K562 (cell line): ENCODE measurements around the gene DAZAP1. TPM values are rescaled to one million over a fixed set of nuclear protein-coding genes. Genes with fewer than 3 reads are reported as not detected.

ENCODE experiments used
- ATAC-seq: fragments of 200-7000 bp; cut with Tn5 transposase; 3 replicates; pipeline ENCODE4 v1.9.1; 2020; ENCODE audit warnings: moderate library complexity
- BruUV-seq: library from RNA; stranded (reverse); fragments of 400-500 nt; replicated peaks from 2 replicates; lab custom pipeline; 2021; lab: Mats Ljungman, UMichigan
- CTCF ChIA-PET: fragments of 300-600 bp; formaldehyde crosslinking; extraction: SDS; loops from one replicate; lab custom pipeline; 2021; ENCODE audit warnings: low intra/inter-chr PET ratio; lab: Yijun Ruan, JAX
- POLR2A ChIA-PET: fragments of 300-600, 350-650 bp; sonication (Branson Sonifier 250); formaldehyde crosslinking; extraction: SDS; loops from one replicate; lab custom pipeline; 2021; ENCODE audit warnings: antibody characterized with exemption, inconsistent platforms; lab: Yijun Ruan, JAX
- DNase-seq, 4 experiments: peaks; one replicate each; pipeline versions ENCODE4 v3.0.0 to v3.0.0-alpha.2; 2011 to 2018; ENCODE audit warnings: low spot score in 3 of 4, mixed read lengths in 3 of 4; ENCODE audit errors: extremely low read depth in 1 of 4
- FAIRE-seq: peaks from 2 replicates; lab custom pipeline; 2011; peaks lifted over from hg19 to GRCh38; lab: Jason Lieb, UNC
- H2AFZ ChIP-seq: 2 replicates; pipeline ENCODE4 v1.6.0; 2011; ENCODE audit warnings: low read depth, low read length, control low read depth, inconsistent platforms
- H3K27ac ChIP-seq: fragments of 200-600 bp; 3 replicates; pipeline ENCODE4 v1.8.0; 2011; ENCODE audit warnings: low read depth, mild to moderate bottlenecking, control low read depth, inconsistent platforms, low read length, moderate library complexity, mixed read lengths; ENCODE audit errors: extremely low read depth
- H3K27me3 ChIP-seq, 2 experiments: fragments of 300-600 bp in 1 of 2; 2 replicates in 1 of 2; 3 replicates in 1 of 2; pipeline versions ENCODE4 v1.6.0 to v1.8.0; 2011; ENCODE audit warnings: inconsistent platforms in 2 of 2, low read length in 2 of 2, mild to moderate bottlenecking in 1 of 2, mixed read lengths in 1 of 2, moderate library complexity in 1 of 2; ENCODE audit not compliant: control insufficient read depth in 2 of 2, insufficient read depth in 2 of 2
- H3K36me3 ChIP-seq: fragments of 300-600 bp; 3 replicates; pipeline ENCODE4 v1.8.0; 2011; ENCODE audit warnings: mild to moderate bottlenecking, low read length, inconsistent platforms; ENCODE audit not compliant: control insufficient read depth, insufficient read depth
- H3K4me1 ChIP-seq, 2 experiments: fragments of 200-600 bp in 1 of 2; replicated peaks in 1 of 2; 2 replicates in 1 of 2; 3 replicates in 1 of 2; pipeline versions ENCODE4 v1.5.1 to v1.8.0; 2011; ENCODE audit warnings: inconsistent platforms in 2 of 2, low read length in 2 of 2, mild to moderate bottlenecking in 1 of 2, mixed read lengths in 1 of 2, moderate library complexity in 1 of 2; ENCODE audit not compliant: control insufficient read depth in 2 of 2, insufficient read depth in 2 of 2
- H3K4me2 ChIP-seq: 2 replicates; pipeline ENCODE4 v1.6.1; 2011; ENCODE audit warnings: low read length, control low read depth, inconsistent platforms, mixed read lengths; ENCODE audit not compliant: insufficient read depth
- H3K4me3 ChIP-seq: fragments of 200-600 bp; sonication (generic), shearing (Covaris generic); 2 replicates; pipeline ENCODE4 v1.5.1; 2016; ENCODE audit warnings: control low read depth, inconsistent platforms
- H3K79me2 ChIP-seq: fragments of 200-600 bp; 3 replicates; pipeline ENCODE4 v1.8.0; 2011; ENCODE audit warnings: low read length, inconsistent platforms; ENCODE audit not compliant: control insufficient read depth, insufficient read depth
- H3K9ac ChIP-seq, 2 experiments: 2 replicates each; pipeline versions ENCODE4 v1.6.0 to v1.6.1; 2011; ENCODE audit warnings: low read depth in 2 of 2, low read length in 2 of 2, control low read depth in 1 of 2, inconsistent platforms in 1 of 2, mild to moderate bottlenecking in 1 of 2, mixed read lengths in 1 of 2; ENCODE audit not compliant: insufficient read depth in 1 of 2
- H3K9me1 ChIP-seq: one replicate; pipeline ENCODE4 v1.6.0; 2011; ENCODE audit warnings: inconsistent platforms, mild to moderate bottlenecking, low read length, moderate library complexity; ENCODE audit not compliant: control insufficient read depth, insufficient read depth
- H3K9me3 ChIP-seq: replicated peaks from 2 replicates; pipeline ENCODE4 v1.5.1; 2011; ENCODE audit warnings: low read depth, low read length, inconsistent platforms; ENCODE audit not compliant: control insufficient read depth, insufficient read depth
- H4K20me1 ChIP-seq: replicated peaks from 2 replicates; pipeline ENCODE4 v1.6.1; 2011; ENCODE audit warnings: low read length, inconsistent platforms, mixed read lengths; ENCODE audit not compliant: control insufficient read depth, insufficient read depth
- ARID3B ChIP-seq: fragments of 250-450 bp; sonication (Bioruptor Pico); IDR thresholded peaks from 2 replicates; pipeline ENCODE4 v1.4.0; 2020; ENCODE audit warnings: borderline replicate concordance
- CREB5 ChIP-seq: fragments of 250-450 bp; sonication (Bioruptor Pico); IDR thresholded peaks from 2 replicates; pipeline ENCODE4 v1.5.0; 2020; ENCODE audit warnings: mild to moderate bottlenecking
- CTCF ChIP-seq, 3 experiments: IDR thresholded peaks in 2 of 3; conservative IDR thresholded peaks in 1 of 3; 2 replicates each; pipeline ENCODE4 v1.5.1; 2011 to 2012; ENCODE audit warnings: low read length in 3 of 3, mild to moderate bottlenecking in 3 of 3, control low read depth in 2 of 3, improper control_type of control experiment in 1 of 3, inconsistent platforms in 1 of 3, low read depth in 1 of 3, mixed read lengths in 1 of 3, moderate library complexity in 1 of 3; ENCODE audit not compliant: insufficient read depth in 2 of 3
- HSF4 ChIP-seq: fragments of 250-450 bp; sonication (Bioruptor Pico); IDR thresholded peaks from 2 replicates; pipeline ENCODE4 v2.1.2; 2022; ENCODE audit warnings: mild to moderate bottlenecking, moderate library complexity, borderline replicate concordance
- KAT8 ChIP-seq: fragments of 450-650 bp; IDR thresholded peaks from 2 replicates; pipeline ENCODE4 v1.6.1; 2016; ENCODE audit warnings: low read depth, mild to moderate bottlenecking
- MEF2D ChIP-seq: conservative IDR thresholded peaks from 2 replicates; pipeline ENCODE4 v1.6.1; 2016; ENCODE audit warnings: low read depth, missing genetic modification characterization, missing compliant biosample characterization
- POLR2A ChIP-seq: fragments of 450-650 bp; conservative IDR thresholded peaks from 2 replicates; pipeline ENCODE4 v1.6.1; 2016
- POLR2G ChIP-seq: fragments of 200-400 bp; formaldehyde crosslinking; IDR thresholded peaks from 2 replicates; pipeline ENCODE4 v1.6.1; 2017; ENCODE audit warnings: low read depth, mild to moderate bottlenecking, antibody characterized with exemption, low read length, moderate library complexity
- RBBP5 ChIP-seq: fragments of 200-600 bp; sonication (generic); IDR thresholded peaks from 2 replicates; pipeline ENCODE4 v1.6.1; 2012; ENCODE audit warnings: borderline replicate concordance, mild to moderate bottlenecking, low read length, control low read depth, inconsistent platforms; ENCODE audit not compliant: insufficient read depth, poor library complexity, severe bottlenecking
- RBM22 ChIP-seq: fragments of 200-400 bp; formaldehyde crosslinking; IDR thresholded peaks from 2 replicates; pipeline ENCODE4 v1.6.1; 2018; ENCODE audit warnings: low read length, low read depth; ENCODE audit not compliant: poor library complexity, severe bottlenecking
- TEAD4 ChIP-seq, 2 experiments: sonication (generic) in 1 of 2; formaldehyde crosslinking in 1 of 2; IDR thresholded peaks; 2 replicates each; pipeline versions ENCODE4 v1.6.1 to v1.8.0; 2012 to 2022; ENCODE audit warnings: borderline replicate concordance in 1 of 2, inconsistent platforms in 1 of 2, low read length in 1 of 2, mild to moderate bottlenecking in 1 of 2, missing genetic modification reagents in 1 of 2
- ZNF165 ChIP-seq: fragments of 250-450 bp; sonication (Bioruptor Pico); IDR thresholded peaks from 2 replicates; pipeline ENCODE4 v1.4.0; 2020; ENCODE audit warnings: borderline replicate concordance
- ZNF274 ChIP-seq: IDR thresholded peaks from 2 replicates; pipeline ENCODE4 v1.6.1; 2011; ENCODE audit warnings: low read depth, mild to moderate bottlenecking, low read length, moderate library complexity, borderline replicate concordance
- WGBS: fragments of 100-300 bp; shearing (Covaris generic); methylation state at CpG from one replicate; pipeline ENCODE4 v1.1.6; 2016; ENCODE audit warnings: low coverage, mixed read lengths; ENCODE audit not compliant: insufficient coverage; ENCODE audit errors: missing lambda C conversion rate; 5-methylcytosine and 5-hydroxymethylcytosine counted together
- in situ Hi-C: fragments of 300-500 bp; cut with MboI; formaldehyde crosslinking; loops from 4 replicates; pipeline ENCODE4 v1.15.0; 2018; ENCODE audit warnings: inconsistent platforms, mixed read lengths
- intact Hi-C: fragments of 100-400 bp; cut with micrococcal nuclease; formaldehyde crosslinking; loops from 2 replicates; pipeline ENCODE4 v1.14.2; 2022
- polyA plus RNA-seq, 8 experiments: library from polyadenylated mRNA; depleted of rRNA in 4 of 8; stranded (reverse) in 5 of 8; unstranded in 3 of 8; fragments of >200 nt; fragmentation: Nextera tagmentation in 2 of 8; fragmentation: Illumina TruSeq in 1 of 8; extraction: Ambion mirVana in 2 of 8; extraction: Trizol in 1 of 8; gene quantifications; 2 replicates each; pipeline versions ENCODE4 v1.2.1 to v1.2.3, GENCODE V29; 2011 to 2014; ENCODE audit warnings: inconsistent platforms in 1 of 8, missing spikeins in 1 of 8
- total RNA-seq, 7 experiments: library from RNA; depleted of rRNA in 6 of 7; stranded (reverse); fragments of >200 nt in 6 of 7; fragmentation: Illumina TruSeq in 2 of 7; extraction: Trizol in 2 of 7; gene quantifications; 2 replicates each; pipeline versions ENCODE4 v1.2.1 to v1.2.3, GENCODE V29; 2011 to 2021; ENCODE audit warnings: low replicate concordance in 1 of 7
- TF ChIP-seq, protein P1 (sequence below): sonication (generic); formaldehyde crosslinking; IDR thresholded peaks from 2 replicates; pipeline ENCODE4 v1.8.0; 2022; ENCODE audit warnings: mild to moderate bottlenecking, missing genetic modification reagents

Gene DAZAP1
- total and polyA plus RNA-seq, 9 of the 15 experiments (the other 6 are each of a cell fraction or from before 2014, with no cell fraction given), result 10.8 to 289 (median 142) TPM

DNA sequence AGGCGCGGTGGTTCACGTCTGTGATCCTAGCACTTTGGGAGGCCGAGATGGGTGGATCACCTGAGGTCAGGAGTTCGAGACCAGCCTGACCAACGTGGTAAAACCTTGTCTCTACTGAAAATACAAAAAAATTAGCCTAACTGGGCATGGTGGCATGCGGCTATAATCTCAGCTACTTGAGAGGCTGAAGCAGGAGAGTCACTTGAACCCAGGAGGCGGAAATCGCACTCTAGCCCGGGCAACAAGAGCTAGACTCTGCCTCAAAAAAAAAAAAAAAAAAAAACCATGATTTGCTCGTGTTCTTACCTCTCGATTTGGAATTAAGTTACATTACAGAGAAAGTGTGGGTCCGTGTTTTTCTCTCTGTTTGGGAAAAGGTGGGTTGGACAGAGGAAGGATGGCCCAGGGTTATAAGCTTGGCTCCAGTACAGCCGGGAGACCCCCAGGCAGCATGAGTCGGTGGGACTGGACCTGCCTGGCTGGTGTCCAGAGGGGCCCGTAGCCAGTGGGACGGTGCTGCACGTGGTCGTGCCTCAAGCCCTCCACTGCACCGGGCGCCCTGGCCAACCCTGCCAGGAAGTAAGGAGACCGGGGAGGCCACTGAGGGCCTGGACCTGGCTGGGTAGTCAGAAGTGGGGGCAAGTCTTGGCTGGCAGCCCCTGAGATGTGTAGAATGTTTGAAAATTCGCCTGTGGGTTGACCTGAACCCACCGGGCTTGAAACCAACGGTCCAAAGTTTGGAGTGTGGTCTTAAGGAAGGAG lies 34.5 kb downstream of the DAZAP1 start:
- no TSS peak for BruUV-seq
- Histone ChIP-seq H3K36me3 (peaks cover 38% of the 10 kb centered on the region), H3K9ac (peak overlapping the region; percentile 47 to 100), H3K79me2 (peaks cover 46% of the 10 kb centered on the region), H3K9me3 (no peaks in the 10 kb centered on the region), H3K9me1 (no peaks in the 10 kb centered on the region), H3K4me1 (peaks cover 40 to 91% of the 10 kb centered on the region in 2 experiments), H3K27ac (peak overlapping the region; percentile 73), H3K4me3 (no peak overlapping the region), H2AFZ (no peak overlapping the region), H4K20me1 (peaks cover 28% of the 10 kb centered on the region), H3K27me3 (no peaks in the 10 kb centered on the region; a peak in 1 of 5 replicates), H3K4me2 (peak overlapping the region; percentile 48; the same call in 1 of the 2 replicates)
- ChIA-PET POLR2A (interaction anchor here (0.6 to 1.9 kb wide), 5 partner anchors 9 to 124 kb away, joined by 3 to 9 read pairs (median 3); no protein-coding TSS in a partner anchor), CTCF (no interaction called here)
- 68% methylated on average over 23 of the region's 25 CpGs for WGBS
- no peak for FAIRE-seq
- intact Hi-C loops, result loop anchor here (10.0 kb wide), 1 partner anchor 167 kb away; the partner anchor contains the start of gene FAM174C
- in situ Hi-C loops, result no loop called here
- no peak for ATAC-seq
- no peak for DNase-seq
- TF ChIP-seq KAT8 (no peak), HSF4 (no peak), POLR2G (peak; percentile 69), RBM22 (peak; percentile 77), CTCF (IDR thresholded peaks at IDR 0.05 in 2 of 3, conservative IDR thresholded peaks at IDR 0.05 in 1 of 3; ENCODE audit: insufficient read depth in 2 of 3, low read depth in 1 of 3, low read length in 3 of 3) (no peak), CREB5 (CRISPR knock-in tag) (no peak), ARID3B (CRISPR knock-in tag) (no peak), MEF2D (no peak), TEAD4 (IDR thresholded peaks at IDR 0.05; ENCODE audit: low read length) (no peak), TEAD4 (CRISPR knock-in tag; IDR thresholded peaks at IDR 0.05; ENCODE audit: borderline replicate concordance) (no peak), RBBP5 (no peak), POLR2A (peak; percentile 50; the same call in 1 of the 2 replicates), ZNF274 (no peak), ZNF165 (CRISPR knock-in tag) (no peak)
- TF ChIP-seq, protein P1, sequence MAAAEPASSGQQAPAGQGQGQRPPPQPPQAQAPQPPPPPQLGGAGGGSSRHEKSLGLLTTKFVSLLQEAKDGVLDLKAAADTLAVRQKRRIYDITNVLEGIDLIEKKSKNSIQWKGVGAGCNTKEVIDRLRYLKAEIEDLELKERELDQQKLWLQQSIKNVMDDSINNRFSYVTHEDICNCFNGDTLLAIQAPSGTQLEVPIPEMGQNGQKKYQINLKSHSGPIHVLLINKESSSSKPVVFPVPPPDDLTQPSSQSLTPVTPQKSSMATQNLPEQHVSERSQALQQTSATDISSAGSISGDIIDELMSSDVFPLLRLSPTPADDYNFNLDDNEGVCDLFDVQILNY, result no peak
